Parathyroid adenoma (tissue), 2 donors: Measurements from ENCODE around the gene TNFRSF13B.

Experiments used
- H2AFZ ChIP-seq: fragments of 300-600 bp; sonication (generic); one replicate; pipeline ENCODE4 v1.7.0; 2017; ENCODE audit warnings: antibody characterized with exemption, mild to moderate bottlenecking
- H3K27ac ChIP-seq: fragments of 300-600 bp; sonication (generic); one replicate; pipeline ENCODE4 v1.7.0; 2017
- H3K27me3 ChIP-seq: fragments of 300-600 bp; sonication (generic); one replicate; pipeline ENCODE4 v1.7.0; 2017; ENCODE audit warnings: low read length; ENCODE audit not compliant: control insufficient read depth, insufficient read depth
- H3K36me3 ChIP-seq: fragments of 300-600 bp; sonication (generic); one replicate; pipeline ENCODE4 v1.7.0; 2017; ENCODE audit warnings: low read length; ENCODE audit not compliant: control insufficient read depth, insufficient read depth
- H3K4me1 ChIP-seq: fragments of 300-600 bp; sonication (generic); one replicate; pipeline ENCODE4 v1.7.0; 2017; ENCODE audit warnings: control low read depth
- H3K4me2 ChIP-seq: fragments of 300-600 bp; sonication (generic); one replicate; pipeline ENCODE4 v1.7.0; 2017; ENCODE audit warnings: low read length
- H3K4me3 ChIP-seq: fragments of 300-600 bp; sonication (generic); one replicate; pipeline ENCODE4 v1.7.0; 2017; ENCODE audit warnings: low read depth, low read length
- H3K79me2 ChIP-seq: fragments of 300-600 bp; sonication (generic); one replicate; pipeline ENCODE4 v1.7.0; 2017; ENCODE audit warnings: control low read depth
- H3K9ac ChIP-seq: fragments of 300-600 bp; sonication (generic); one replicate; pipeline ENCODE4 v1.7.0; 2017; ENCODE audit warnings: mild to moderate bottlenecking
- H3K9me3 ChIP-seq: fragments of 300-600 bp; sonication (generic); one replicate; pipeline ENCODE4 v1.7.0; 2017; ENCODE audit warnings: low read length; ENCODE audit not compliant: control insufficient read depth
- CTCF ChIP-seq: fragments of 300-600 bp; sonication (generic); IDR thresholded peaks from one replicate; pipeline ENCODE4 v1.7.0; 2017; ENCODE audit warnings: antibody characterized with exemption, mild to moderate bottlenecking
- donor health status: primary hyperparathyroidism.

Gene TNFRSF13B

GRCh38 chr17:16935786-16936185, 36.1 kb downstream of the TNFRSF13B start:
- Histone ChIP-seq H3K36me3 (no peaks in the 10 kb centered on the region), H3K4me3 (no peak overlapping the region), H3K79me2 (no peaks in the 10 kb centered on the region), H3K27ac (no peak overlapping the region), H3K9ac (no peak overlapping the region), H3K4me2 (no peak overlapping the region), H2AFZ (no peak overlapping the region), H3K4me1 (no peaks in the 10 kb centered on the region), H3K27me3 (no peaks in the 10 kb centered on the region), H3K9me3 (no peaks in the 10 kb centered on the region)
- TF ChIP-seq CTCF: no peak

GRCh38 chr17:16935241-16935663, 36.7 kb downstream of the TNFRSF13B start:
- no peaks in the 10 kb centered on the region for H3K79me2 ChIP-seq
- H3K9ac ChIP-seq: no peak overlapping the region
- TF ChIP-seq CTCF: no peak
- H3K4me1 ChIP-seq: no peaks in the 10 kb centered on the region
- no peaks in the 10 kb centered on the region for H3K27me3 ChIP-seq
- no peak overlapping the region for H3K27ac ChIP-seq
- H3K36me3 ChIP-seq: no peaks in the 10 kb centered on the region
- no peaks in the 10 kb centered on the region for H3K9me3 ChIP-seq
- no peak overlapping the region for H2AFZ ChIP-seq
- H3K4me2 ChIP-seq: no peak overlapping the region
- H3K4me3 ChIP-seq: no peak overlapping the region

- Histone ChIP-seq H3K4me1 (no peaks in the 10 kb centered on the region), H3K4me3 (no peak overlapping the region), H3K9ac (no peak overlapping the region), H3K9me3 (no peaks in the 10 kb centered on the region), H3K27me3 (no peaks in the 10 kb centered on the region), H2AFZ (no peak overlapping the region), H3K79me2 (no peaks in the 10 kb centered on the region), H3K36me3 (no peaks in the 10 kb centered on the region), H3K27ac (no peak overlapping the region), H3K4me2 (no peak overlapping the region)
- no peak for TF ChIP-seq CTCF
These were observed 37.1 kb downstream of the TNFRSF13B start for GRCh38 chr17:16934836-16935235.

- Histone ChIP-seq H3K9ac (no peak overlapping the region), H3K4me1 (no peaks in the 10 kb centered on the region), H3K27ac (no peak overlapping the region), H3K79me2 (no peaks in the 10 kb centered on the region), H3K36me3 (no peaks in the 10 kb centered on the region), H3K9me3 (no peaks in the 10 kb centered on the region), H3K4me2 (no peak overlapping the region), H3K27me3 (no peaks in the 10 kb centered on the region), H2AFZ (no peak overlapping the region), H3K4me3 (no peak overlapping the region)
- no peak for TF ChIP-seq CTCF
These were observed 37.7 kb downstream of the TNFRSF13B start for GRCh38 chr17:16934133-16934795.
